H1 (cell line): ENCODE measurements around the gene HIBADH.

Source experiments
- EGR1 ChIP-seq: IDR thresholded peaks from 2 replicates; pipeline ENCODE4 v1.6.1; 2011; ENCODE audit warnings: low read depth, low read length, borderline replicate concordance
- KDM1A ChIP-seq: fragments of 200-600, 300-600 bp; sonication (generic); IDR thresholded peaks from 2 replicates; pipeline ENCODE4 v1.7.1; 2016; ENCODE audit warnings: mild to moderate bottlenecking, low read length, borderline replicate concordance
- TF ChIP-seq, protein P1 (sequence below), 3 experiments: IDR thresholded peaks; 1 replicate in 2 of 3; 2 replicates in 1 of 3; pipeline versions ENCODE4 v1.5.1 to v1.6.1; 2011; ENCODE audit warnings: low read length in 3 of 3, mild to moderate bottlenecking in 3 of 3, inconsistent platforms in 2 of 3, low read depth in 1 of 3, moderate library complexity in 1 of 3; ENCODE audit not compliant: insufficient read depth in 1 of 3; ENCODE audit errors: control extremely low read depth in 1 of 3

DNA sequence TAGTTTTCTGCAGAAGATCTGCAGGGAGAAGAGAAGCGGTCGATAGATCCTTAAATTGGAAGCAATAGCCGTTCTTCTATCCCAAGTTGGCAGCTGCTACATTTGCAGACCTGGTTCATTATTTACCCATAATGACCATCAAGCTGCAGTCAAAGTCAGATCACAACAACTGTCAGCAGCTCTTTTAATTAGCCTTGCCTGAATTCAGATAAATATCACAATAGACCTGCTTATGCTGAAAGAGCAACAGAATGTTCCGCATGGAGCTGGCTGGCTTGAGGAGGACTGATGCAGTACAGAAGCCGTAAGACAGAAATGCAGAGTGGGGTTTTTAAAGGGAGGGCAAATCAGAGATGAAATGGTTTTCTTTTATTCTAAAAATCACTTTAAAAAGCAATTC, 109.4 kb downstream of the HIBADH start:
- TF ChIP-seq, protein P1, sequence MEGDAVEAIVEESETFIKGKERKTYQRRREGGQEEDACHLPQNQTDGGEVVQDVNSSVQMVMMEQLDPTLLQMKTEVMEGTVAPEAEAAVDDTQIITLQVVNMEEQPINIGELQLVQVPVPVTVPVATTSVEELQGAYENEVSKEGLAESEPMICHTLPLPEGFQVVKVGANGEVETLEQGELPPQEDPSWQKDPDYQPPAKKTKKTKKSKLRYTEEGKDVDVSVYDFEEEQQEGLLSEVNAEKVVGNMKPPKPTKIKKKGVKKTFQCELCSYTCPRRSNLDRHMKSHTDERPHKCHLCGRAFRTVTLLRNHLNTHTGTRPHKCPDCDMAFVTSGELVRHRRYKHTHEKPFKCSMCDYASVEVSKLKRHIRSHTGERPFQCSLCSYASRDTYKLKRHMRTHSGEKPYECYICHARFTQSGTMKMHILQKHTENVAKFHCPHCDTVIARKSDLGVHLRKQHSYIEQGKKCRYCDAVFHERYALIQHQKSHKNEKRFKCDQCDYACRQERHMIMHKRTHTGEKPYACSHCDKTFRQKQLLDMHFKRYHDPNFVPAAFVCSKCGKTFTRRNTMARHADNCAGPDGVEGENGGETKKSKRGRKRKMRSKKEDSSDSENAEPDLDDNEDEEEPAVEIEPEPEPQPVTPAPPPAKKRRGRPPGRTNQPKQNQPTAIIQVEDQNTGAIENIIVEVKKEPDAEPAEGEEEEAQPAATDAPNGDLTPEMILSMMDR (IDR thresholded peaks at IDR 0.05; ENCODE audit: control extremely low read depth in 1 of 3, insufficient read depth in 1 of 3, low read depth in 1 of 3, low read length in 3 of 3) = no peak
- no peak for TF ChIP-seq KDM1A
- TF ChIP-seq EGR1 = no peak
